AG20443 (cell line): ENCODE data around the gene AOPEP.
A peak's percentile ranks its signal among the peaks of the same experiment; 100 is the strongest.

Experiments
- DNase-seq: peaks from one replicate; pipeline ENCODE4 v3.0.0; 2012; ENCODE audit warnings: low spot score, mixed read lengths

Gene AOPEP

DNA sequence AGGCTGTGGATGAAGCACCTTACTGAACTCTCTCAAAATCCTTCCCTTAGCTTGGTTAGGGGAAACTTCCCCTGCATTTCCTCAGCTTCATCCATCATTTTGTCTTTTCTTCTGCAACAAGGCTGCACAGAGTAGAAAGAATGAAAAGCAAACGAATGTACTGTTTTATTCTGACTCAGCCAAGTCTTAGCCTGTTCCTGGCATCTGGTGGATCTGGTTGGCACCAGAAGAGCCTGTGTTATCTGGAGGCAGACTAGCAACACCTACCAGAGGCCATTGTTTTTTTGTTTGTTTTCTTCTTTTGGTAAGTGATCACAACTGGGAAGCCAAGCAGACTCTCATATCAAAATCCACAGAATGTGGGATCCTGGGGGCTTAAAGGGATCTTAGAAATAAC lies 390.3 kb downstream of the AOPEP start:
- no peak for DNase-seq

- DNase-seq: no peak
Observed at GRCh38 chr9:95118596-95118995, 392.1 kb downstream of the AOPEP start.

DNA sequence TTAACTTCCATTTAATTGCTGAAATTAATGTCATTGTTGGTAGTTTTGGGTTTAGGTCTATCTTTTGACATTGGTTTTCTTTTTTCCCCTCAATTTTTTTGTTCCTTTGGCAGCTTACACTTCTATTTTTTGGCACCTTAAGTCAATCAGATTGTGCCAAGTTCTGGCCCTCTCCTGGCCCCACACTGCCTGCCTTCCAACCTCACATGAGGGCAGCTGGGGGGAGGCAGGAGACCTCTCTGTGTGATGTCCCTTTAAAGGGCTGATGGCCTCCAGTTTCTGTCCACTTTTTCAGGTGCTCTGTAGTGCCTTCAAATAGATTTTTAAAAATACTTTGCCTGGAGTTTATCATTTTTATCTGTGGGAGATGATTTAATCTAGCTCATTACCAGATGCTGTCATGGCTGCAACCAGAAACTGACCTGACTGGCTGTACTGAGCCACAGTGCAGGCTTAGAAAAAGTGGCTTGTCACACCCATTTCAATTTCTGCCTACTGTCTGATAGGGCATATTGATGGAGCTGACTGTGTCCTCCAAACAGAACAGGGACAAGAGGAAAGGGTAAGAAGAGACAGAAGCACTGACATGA lies 394.4 kb downstream of the AOPEP start:
- DNase-seq: no peak

- no peak for DNase-seq
Observed at GRCh38 chr9:95124582-95125367, 398.3 kb downstream of the AOPEP start.

DNA sequence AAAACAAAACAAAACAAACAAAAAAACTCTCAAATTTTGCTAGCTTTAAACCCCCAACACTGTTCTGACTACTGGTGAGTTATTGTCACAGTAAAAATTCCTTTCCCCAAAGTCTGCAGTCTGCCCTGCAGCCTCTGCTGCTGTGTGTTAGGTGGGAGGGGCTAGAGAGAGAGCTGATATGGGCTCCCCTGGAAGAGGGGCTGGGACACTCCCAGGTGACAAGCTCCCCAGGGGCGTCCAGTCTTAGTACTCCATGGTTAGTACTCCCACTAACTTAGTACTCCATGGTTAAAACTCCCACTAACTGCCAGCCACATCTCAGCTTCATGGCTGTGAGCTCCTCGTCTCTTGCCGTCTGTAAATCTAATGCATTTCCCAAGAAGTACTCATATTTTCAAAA lies 399.2 kb downstream of the AOPEP start:
- DNase-seq: no peak

DNA sequence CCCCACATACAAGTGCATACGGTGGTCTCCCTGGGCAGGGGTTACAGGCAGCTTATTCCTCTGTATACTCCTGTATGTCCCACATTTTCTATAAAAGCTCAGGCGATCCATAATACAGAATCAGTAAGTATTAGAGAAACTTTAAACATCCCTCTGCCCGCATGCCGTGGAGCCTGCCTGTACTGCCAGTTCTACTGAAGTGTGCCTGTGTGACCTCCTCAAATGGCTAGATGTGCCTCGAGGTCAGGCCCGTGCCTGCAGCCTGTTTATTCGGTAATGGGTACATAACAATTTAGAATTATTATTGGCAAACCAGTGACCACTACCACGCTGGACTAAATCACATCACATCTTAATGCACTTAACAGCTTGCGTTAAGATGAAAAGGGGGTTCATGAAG lies 400.2 kb downstream of the AOPEP start:
- no peak for DNase-seq

DNA sequence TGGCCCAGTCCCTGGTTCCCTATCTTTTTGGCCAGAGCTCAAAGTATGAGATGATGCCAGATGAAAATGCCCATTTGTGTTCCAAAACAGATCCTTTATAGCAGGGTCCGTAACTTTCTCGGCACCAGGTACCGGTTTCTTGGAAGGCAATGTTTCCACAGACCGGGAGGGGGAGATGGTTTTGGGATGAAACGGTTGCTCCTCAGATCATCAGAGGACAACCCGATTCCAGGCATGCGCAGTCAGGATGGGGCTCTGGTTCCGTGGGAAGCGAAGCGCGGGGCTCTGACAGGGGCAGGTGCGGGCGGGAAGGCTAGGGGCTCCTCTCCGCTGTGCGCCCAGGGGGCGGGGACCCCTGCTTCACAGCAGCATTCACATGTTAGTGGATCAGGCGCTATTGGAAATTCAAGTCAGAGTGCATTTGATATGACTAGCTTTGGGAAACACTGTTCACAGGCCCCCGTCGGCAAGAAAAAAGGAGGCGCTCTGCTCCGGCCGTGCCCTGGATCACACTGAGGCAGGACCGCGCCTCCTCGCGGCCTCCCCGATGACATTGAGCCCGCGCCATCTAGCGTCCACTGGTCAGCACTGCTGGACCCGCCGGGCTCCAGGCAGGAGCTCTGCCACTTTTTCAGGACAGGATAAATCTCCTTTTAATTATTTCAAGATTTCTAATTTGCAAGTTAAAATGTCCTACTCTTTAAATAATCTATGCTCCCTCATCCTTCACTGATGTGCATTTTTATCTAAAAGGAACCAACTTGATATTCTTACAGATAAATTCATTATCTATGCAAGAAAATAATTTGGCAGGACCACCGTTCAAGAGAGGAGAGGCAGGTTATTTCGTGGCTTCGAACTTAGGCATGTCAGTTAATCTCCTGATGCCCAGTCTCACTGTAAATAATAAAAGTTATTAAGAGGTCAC lies 401.0 kb downstream of the AOPEP start:
- DNase-seq: peak; percentile 95

DNA sequence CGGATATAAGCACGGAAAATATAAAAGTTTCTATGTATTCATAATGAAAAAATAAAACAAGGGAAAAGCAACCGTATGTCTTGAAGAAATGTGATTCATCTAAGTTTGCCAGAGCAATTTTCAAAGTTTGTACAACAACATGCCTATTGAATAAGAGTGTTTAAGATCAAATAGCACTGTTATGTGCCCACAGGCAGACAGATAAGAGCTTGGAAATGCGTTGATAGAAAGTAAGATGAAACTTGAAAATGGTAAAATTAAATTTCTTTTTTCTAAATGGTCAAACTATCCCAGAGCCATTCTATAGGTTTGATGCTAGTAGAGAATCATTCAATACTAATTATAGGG lies 401.7 kb downstream of the AOPEP start:
- no peak for DNase-seq

- DNase-seq: no peak
Observed at GRCh38 chr9:95129476-95130291, 403.2 kb downstream of the AOPEP start.

- no peak for DNase-seq
Observed at GRCh38 chr9:95130484-95130883, 404.0 kb downstream of the AOPEP start.

- peak; percentile 88 for DNase-seq
Observed at GRCh38 chr9:95131023-95131943, 404.8 kb downstream of the AOPEP start.

DNA sequence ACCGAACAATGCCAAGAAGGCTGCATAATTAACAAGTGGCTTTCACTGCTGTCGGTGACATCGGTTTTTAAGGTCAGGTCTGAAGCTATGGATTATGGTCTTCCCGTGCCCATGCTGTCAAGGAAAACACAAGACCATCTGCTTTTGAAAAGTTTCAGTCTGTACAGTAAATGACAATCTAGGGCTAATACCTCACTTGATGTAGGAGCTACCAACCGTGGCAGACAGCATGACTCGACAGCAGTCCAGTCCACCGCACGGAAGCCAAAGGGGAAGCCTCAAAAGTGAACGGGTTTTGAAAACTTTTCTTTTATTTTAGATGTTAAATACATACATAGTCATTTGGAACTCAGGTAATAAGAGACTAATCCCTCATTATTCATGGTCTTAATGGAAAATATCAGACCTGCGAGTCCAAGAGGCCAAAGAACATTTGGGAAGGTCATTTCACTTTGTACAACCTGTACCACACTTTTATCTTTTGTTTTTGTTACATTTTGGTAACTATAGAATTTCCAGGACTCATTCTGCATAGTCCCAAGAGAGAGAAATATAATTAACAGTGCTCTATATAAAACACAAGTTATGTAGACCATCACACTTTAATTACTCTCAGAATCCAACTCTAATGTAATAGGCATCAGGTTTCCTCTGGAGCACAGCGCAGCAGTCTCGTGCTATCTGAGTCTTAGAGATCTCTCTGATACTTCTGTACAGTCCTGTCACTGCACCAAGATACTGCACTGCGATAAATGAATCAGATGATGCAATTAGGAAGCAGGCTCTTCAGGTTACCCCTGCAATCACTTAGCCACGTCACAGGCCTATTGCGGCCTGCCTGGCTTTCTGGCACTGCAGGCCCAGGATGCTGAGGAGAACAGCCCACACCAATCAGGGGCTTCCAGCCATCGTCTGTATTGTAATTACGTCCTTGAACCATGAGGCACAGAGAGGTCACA lies 406.1 kb downstream of the AOPEP start:
- DNase-seq: no peak

DNA sequence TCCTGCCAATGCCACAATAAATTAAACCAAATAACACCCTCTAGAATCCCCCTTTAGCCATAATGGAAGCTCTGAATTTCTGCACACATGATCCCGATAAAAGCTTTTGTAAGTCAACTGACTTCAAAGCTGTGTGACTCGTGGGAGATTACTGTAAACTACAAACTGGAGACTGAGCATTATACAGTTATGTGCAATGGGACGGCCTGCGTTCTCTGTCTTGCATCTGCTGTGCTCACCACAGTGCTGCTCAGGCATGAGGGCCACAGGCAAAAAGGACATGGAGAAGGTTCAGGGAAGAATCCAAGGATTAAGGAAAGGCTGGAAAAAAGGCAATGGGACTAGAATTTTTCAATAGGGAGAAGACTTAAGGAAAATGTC lies 406.8 kb downstream of the AOPEP start:
- DNase-seq: no peak

DNA sequence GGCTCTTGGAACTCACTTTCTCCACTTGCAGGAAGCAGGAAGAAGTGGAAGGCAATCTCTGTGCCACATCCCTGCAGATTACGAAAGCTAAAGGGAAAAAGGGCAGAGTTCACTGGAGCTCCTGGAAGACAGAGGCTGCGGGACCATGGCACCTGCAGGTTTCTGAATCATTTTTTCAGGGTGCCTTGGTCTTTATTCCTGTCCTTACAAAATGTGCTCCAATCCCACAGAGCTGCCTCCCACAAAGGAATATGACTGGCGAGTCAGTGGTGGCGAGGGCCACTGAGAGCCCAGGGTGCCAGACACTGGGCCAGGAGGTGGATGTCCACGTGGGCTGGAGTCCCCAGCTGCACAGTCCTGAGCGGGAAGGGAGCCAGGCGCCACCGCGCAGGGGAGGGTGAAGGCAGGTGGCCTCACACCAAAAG lies 408.0 kb downstream of the AOPEP start:
- no peak for DNase-seq

GRCh38 chr9:95135756-95136155 lies 409.3 kb downstream of the AOPEP start:
- DNase-seq: no peak
